ENCODE data around the gene DGKG.

DGKG gene

GRCh38 chr3:186361762-186362536, at the start of gene DGKG:
TSS of gene DGKG (minus strand) at chr3:186362234. CDS start at chr3:186320459, 41,775 bp downstream.
- DNase-seq (ENCODE audit: low read depth), result no peak
- in situ Hi-C loops (cut with HindIII; ENCODE audit: low sequenced_read_pairs), result no loop called here
- no peak for TF ChIP-seq CTCF (IDR thresholded peaks at IDR 0.05; ENCODE audit: low read depth, low read length, missing control alignments)
- H3K4me3 ChIP-seq (ENCODE audit: low read depth, low read length), result peak within 1 kb of the TSS; percentile 42

- in situ Hi-C loops (cut with HindIII; ENCODE audit: low sequenced_read_pairs), result no loop called here
- no peak for DNase-seq (ENCODE audit: low read depth)
- no peak for TF ChIP-seq CTCF (IDR thresholded peaks at IDR 0.05; ENCODE audit: low read depth, low read length, missing control alignments)
These were observed 49.1 kb upstream of the DGKG start for GRCh38 chr3:186411089-186411488.

GRCh38 chr3:186406669-186407635, 44.9 kb upstream of the DGKG start:
- no peak for TF ChIP-seq CTCF (IDR thresholded peaks at IDR 0.05; ENCODE audit: low read depth, low read length, missing control alignments)
- no peak for DNase-seq (ENCODE audit: low read depth)
- no peak overlapping the region for H3K4me3 ChIP-seq (ENCODE audit: low read depth, low read length)
- in situ Hi-C loops (cut with HindIII; ENCODE audit: low sequenced_read_pairs), result no loop called here

More at GRCh38 chr3:186411089-186411488, 49.1 kb upstream of the DGKG start:
- no peak overlapping the region for H3K4me3 ChIP-seq (ENCODE audit: low read depth, low read length)

- no peak for DNase-seq (ENCODE audit: low read depth)
- H3K4me3 ChIP-seq (ENCODE audit: low read depth, low read length), result no peak overlapping the region
- in situ Hi-C loops (cut with HindIII; ENCODE audit: low sequenced_read_pairs), result no loop called here
- TF ChIP-seq CTCF (IDR thresholded peaks at IDR 0.05; ENCODE audit: low read depth, low read length, missing control alignments), result no peak
These were observed 39.5 kb upstream of the DGKG start for GRCh38 chr3:186401556-186401955.

- in situ Hi-C loops (cut with HindIII; ENCODE audit: low sequenced_read_pairs), result no loop called here
- no peak for DNase-seq (ENCODE audit: low read depth)
- TF ChIP-seq CTCF (IDR thresholded peaks at IDR 0.05; ENCODE audit: low read depth, low read length, missing control alignments), result no peak
- H3K4me3 ChIP-seq (ENCODE audit: low read depth, low read length), result no peak overlapping the region
These were observed 38.6 kb upstream of the DGKG start for GRCh38 chr3:186400662-186401061.

- DNase-seq (ENCODE audit: low read depth), result no peak
- no peak for TF ChIP-seq CTCF (IDR thresholded peaks at IDR 0.05; ENCODE audit: low read depth, low read length, missing control alignments)
- no peak overlapping the region for H3K4me3 ChIP-seq (ENCODE audit: low read depth, low read length)
- in situ Hi-C loops (cut with HindIII; ENCODE audit: low sequenced_read_pairs), result no loop called here
These were observed 38.0 kb upstream of the DGKG start for GRCh38 chr3:186400026-186400425.

Data from astrocyte of the cerebellum (primary cell).